ENCODE measurements around the gene TPD52L1. TPM values are rescaled to one million over a fixed set of nuclear protein-coding genes. Genes with fewer than 3 reads are reported as not detected.

The TPD52L1 gene
- total RNA-seq, 1 donor = 35.5 TPM

- Histone ChIP-seq H3K27me3 (ENCODE audit: insufficient read depth, low read length) (no peaks in the 10 kb centered on the region), H3K4me1 (ENCODE audit: insufficient read depth, low read length) (peaks cover 5% of the 10 kb centered on the region), H2AFZ (ENCODE audit: low read length) (no peak overlapping the region), H3K4me2 (ENCODE audit: insufficient read depth, low read length) (no peak overlapping the region), H3K27ac (ENCODE audit: low read depth, low read length) (no peak overlapping the region), H3K4me3 (ENCODE audit: insufficient read depth, low read length) (no peak overlapping the region), H3K9me3 (ENCODE audit: low read depth, low read length) (no peaks in the 10 kb centered on the region), H4K20me1 (ENCODE audit: insufficient read depth, low read length) (no peaks in the 10 kb centered on the region), H3K36me3 (ENCODE audit: insufficient read depth, low read length) (no peaks in the 10 kb centered on the region), H3K79me2 (ENCODE audit: insufficient read depth, low read length) (no peaks in the 10 kb centered on the region)
- DNase-seq (ENCODE audit: insufficient read length, low spot score, missing footprints) = no peak
- no peak for TF ChIP-seq CTCF (IDR thresholded peaks at IDR 0.05; ENCODE audit: extremely low read depth, low read depth, low read length)
Measured at GRCh38 chr6:125163811-125164210, 10.2 kb downstream of the TPD52L1 start.

GRCh38 chr6:125164696-125165095, 11.1 kb downstream of the TPD52L1 start:
- no peaks in the 10 kb centered on the region for H3K27me3 ChIP-seq (ENCODE audit: insufficient read depth, low read length)
- H2AFZ ChIP-seq (ENCODE audit: low read length) = no peak overlapping the region
- no peaks in the 10 kb centered on the region for H3K79me2 ChIP-seq (ENCODE audit: insufficient read depth, low read length)
- H4K20me1 ChIP-seq (ENCODE audit: insufficient read depth, low read length) = no peaks in the 10 kb centered on the region
- H3K4me1 ChIP-seq (ENCODE audit: insufficient read depth, low read length) = peaks cover 12% of the 10 kb centered on the region
- H3K36me3 ChIP-seq (ENCODE audit: insufficient read depth, low read length) = no peaks in the 10 kb centered on the region
- H3K27ac ChIP-seq (ENCODE audit: low read depth, low read length) = no peak overlapping the region
- no peak for TF ChIP-seq CTCF (IDR thresholded peaks at IDR 0.05; ENCODE audit: extremely low read depth, low read depth, low read length)
- H3K9me3 ChIP-seq (ENCODE audit: low read depth, low read length) = no peaks in the 10 kb centered on the region
- no peak for DNase-seq (ENCODE audit: insufficient read length, low spot score, missing footprints)
- H3K4me3 ChIP-seq (ENCODE audit: insufficient read depth, low read length) = no peak overlapping the region
- H3K4me2 ChIP-seq (ENCODE audit: insufficient read depth, low read length) = no peak overlapping the region

- no peaks in the 10 kb centered on the region for H3K9me3 ChIP-seq (ENCODE audit: low read depth, low read length)
- H2AFZ ChIP-seq (ENCODE audit: low read length) = no peak overlapping the region
- no peaks in the 10 kb centered on the region for H3K79me2 ChIP-seq (ENCODE audit: insufficient read depth, low read length)
- no peak overlapping the region for H3K4me2 ChIP-seq (ENCODE audit: insufficient read depth, low read length)
- no peak for TF ChIP-seq CTCF (IDR thresholded peaks at IDR 0.05; ENCODE audit: extremely low read depth, low read depth, low read length)
- no peaks in the 10 kb centered on the region for H4K20me1 ChIP-seq (ENCODE audit: insufficient read depth, low read length)
- H3K4me1 ChIP-seq (ENCODE audit: insufficient read depth, low read length) = peaks cover 12% of the 10 kb centered on the region
- no peak overlapping the region for H3K27ac ChIP-seq (ENCODE audit: low read depth, low read length)
- H3K4me3 ChIP-seq (ENCODE audit: insufficient read depth, low read length) = no peak overlapping the region
- no peaks in the 10 kb centered on the region for H3K36me3 ChIP-seq (ENCODE audit: insufficient read depth, low read length)
- H3K27me3 ChIP-seq (ENCODE audit: insufficient read depth, low read length) = no peaks in the 10 kb centered on the region
- peak; percentile 77 for DNase-seq (ENCODE audit: insufficient read length, low spot score, missing footprints)
Measured at GRCh38 chr6:125165256-125165655, 11.7 kb downstream of the TPD52L1 start.

GRCh38 chr6:125165776-125166175, 12.2 kb downstream of the TPD52L1 start:
- H3K9me3 ChIP-seq (ENCODE audit: low read depth, low read length) = no peaks in the 10 kb centered on the region
- H3K4me2 ChIP-seq (ENCODE audit: insufficient read depth, low read length) = no peak overlapping the region
- H3K27me3 ChIP-seq (ENCODE audit: insufficient read depth, low read length) = no peaks in the 10 kb centered on the region
- H3K27ac ChIP-seq (ENCODE audit: low read depth, low read length) = no peak overlapping the region
- H3K36me3 ChIP-seq (ENCODE audit: insufficient read depth, low read length) = no peaks in the 10 kb centered on the region
- no peak overlapping the region for H2AFZ ChIP-seq (ENCODE audit: low read length)
- no peak for TF ChIP-seq CTCF (IDR thresholded peaks at IDR 0.05; ENCODE audit: extremely low read depth, low read depth, low read length)
- H3K4me1 ChIP-seq (ENCODE audit: insufficient read depth, low read length) = peaks cover 12% of the 10 kb centered on the region
- DNase-seq (ENCODE audit: insufficient read length, low spot score, missing footprints) = no peak
- H3K4me3 ChIP-seq (ENCODE audit: insufficient read depth, low read length) = no peak overlapping the region
- no peaks in the 10 kb centered on the region for H3K79me2 ChIP-seq (ENCODE audit: insufficient read depth, low read length)
- H4K20me1 ChIP-seq (ENCODE audit: insufficient read depth, low read length) = no peaks in the 10 kb centered on the region
